ENCODE measurements around the gene PPP2R5C.

Gene PPP2R5C

GRCh38 chr14:101915871-101916815 is 154.6 kb downstream of the PPP2R5C start:
- DNase-seq: no peak

- no peak for DNase-seq
Observed at GRCh38 chr14:101916816-101917412, 155.4 kb downstream of the PPP2R5C start.

- no peak for DNase-seq
Observed at GRCh38 chr14:101917413-101918017, 156.0 kb downstream of the PPP2R5C start.

- DNase-seq: no peak
Observed at GRCh38 chr14:101918065-101918989, 156.8 kb downstream of the PPP2R5C start.

- DNase-seq: no peak
Observed at GRCh38 chr14:101920271-101920670, 158.8 kb downstream of the PPP2R5C start.

GRCh38 chr14:101922866-101923265 is 161.4 kb downstream of the PPP2R5C start:
- no peak for DNase-seq

- DNase-seq: no peak
Observed at GRCh38 chr14:101925152-101925551, 163.6 kb downstream of the PPP2R5C start.

- peak in 2 of 58 donors; percentile 23 to 55 for DNase-seq
Observed at GRCh38 chr14:101926085-101926484, 164.6 kb downstream of the PPP2R5C start.

GRCh38 chr14:101926620-101927019 is 165.1 kb downstream of the PPP2R5C start:
- no peak for DNase-seq

- DNase-seq: peak in 13 of 58 donors; percentile 9 to 50 (median 25)
Observed at GRCh38 chr14:101927859-101928258, 166.3 kb downstream of the PPP2R5C start.

- DNase-seq: no peak
Observed at GRCh38 chr14:101928415-101928841, 166.9 kb downstream of the PPP2R5C start.

GRCh38 chr14:101929096-101929495 is 167.6 kb downstream of the PPP2R5C start:
- DNase-seq: no peak

- DNase-seq: no peak
Observed at GRCh38 chr14:101929946-101930345, 168.4 kb downstream of the PPP2R5C start.

- DNase-seq: no peak
Observed at GRCh38 chr14:101932673-101933072, 171.2 kb downstream of the PPP2R5C start.

GRCh38 chr14:101933209-101933608 is 171.7 kb downstream of the PPP2R5C start:
- DNase-seq: no peak

GRCh38 chr14:101934601-101935150 is 173.2 kb downstream of the PPP2R5C start:
- no peak for DNase-seq

- DNase-seq: no peak
Observed at GRCh38 chr14:101937926-101938767, 176.6 kb downstream of the PPP2R5C start.

GRCh38 chr14:101939646-101940170 is 178.2 kb downstream of the PPP2R5C start:
- no peak for DNase-seq

- DNase-seq: no peak
Observed at GRCh38 chr14:101944451-101944850, 182.9 kb downstream of the PPP2R5C start.
